Iris pigment epithelial cell (primary cell): ENCODE data around the gene PKLR.
"Not testable (repeated sequence)": the region's sequence is repeated elsewhere in the genome, so short reads cannot be mapped to it uniquely, and the experiment has no call there.

Source experiments
- DNase-seq: peaks from one replicate; pipeline ENCODE4 v3.0.0-alpha.2; 2011; ENCODE audit warnings: low read depth

The PKLR gene

GRCh38 chr1:155255243-155256007, 45.8 kb downstream of the PKLR start, which contains the start of gene ENTREP3:
Gene ENTREP3 (minus strand): TSS chr1:155255483. CDS start chr1:155254877, 606 bp downstream.
- peak; percentile 83 for DNase-seq

GRCh38 chr1:155254714-155255242, 46.5 kb downstream of the PKLR start:
- no peak for DNase-seq

- peak; percentile 20 for DNase-seq
Observed at GRCh38 chr1:155254228-155254713, 47.0 kb downstream of the PKLR start.

- DNase-seq, result peak; percentile 23
Observed at GRCh38 chr1:155253797-155254196, 47.4 kb downstream of the PKLR start.

GRCh38 chr1:155253208-155253607, 48.0 kb downstream of the PKLR start:
- no peak for DNase-seq

- no peak for DNase-seq
Observed at GRCh38 chr1:155251566-155251965, 49.7 kb downstream of the PKLR start.

GRCh38 chr1:155250633-155251449, 50.4 kb downstream of the PKLR start:
- DNase-seq, result peak; percentile 86

- DNase-seq, result no peak
Observed at GRCh38 chr1:155250246-155250632, 51.0 kb downstream of the PKLR start.

GRCh38 chr1:155247667-155248553, 53.3 kb downstream of the PKLR start:
- no peak for DNase-seq

GRCh38 chr1:155246796-155247195, 54.4 kb downstream of the PKLR start:
- DNase-seq, result not testable (repeated sequence)

- DNase-seq, result peak; percentile 68
Observed at GRCh38 chr1:155245163-155245524, 56.1 kb downstream of the PKLR start.

GRCh38 chr1:155244368-155245162, 56.7 kb downstream of the PKLR start:
- DNase-seq, result peak; percentile 100

GRCh38 chr1:155242805-155243358, 58.4 kb downstream of the PKLR start:
- no peak for DNase-seq

- DNase-seq, result no peak
Observed at GRCh38 chr1:155241841-155242264, 59.4 kb downstream of the PKLR start.

- peak; percentile 79 for DNase-seq
Observed at GRCh38 chr1:155241069-155241679, 60.1 kb downstream of the PKLR start.
